ENCODE measurements around the gene SBF2.
A peak's percentile ranks its signal among the peaks of the same experiment; 100 is the strongest.

Gene SBF2

DNA sequence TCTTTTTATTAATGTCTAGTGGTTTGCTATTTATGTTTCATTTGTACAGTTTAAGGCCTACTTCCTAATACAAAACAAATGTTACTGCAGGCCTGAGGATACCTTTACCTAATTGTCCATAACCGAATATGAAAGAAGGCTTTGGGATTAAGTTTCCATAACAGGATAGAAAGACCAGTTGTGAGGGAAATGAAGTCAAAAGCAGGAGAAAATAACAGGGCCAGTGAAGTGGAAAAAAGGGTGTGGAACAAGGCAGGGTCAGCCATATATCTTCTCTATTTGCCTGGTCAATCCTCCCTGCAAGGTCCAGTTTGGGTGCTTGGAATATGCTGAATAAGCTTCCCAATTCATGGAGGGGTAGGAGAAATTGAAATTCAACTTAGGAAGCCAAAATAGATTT is 418.6 kb downstream of the SBF2 start:
- H3K4me3 ChIP-seq (ENCODE audit: low read depth, low read length) = no peak overlapping the region
- no peak for TF ChIP-seq CTCF (IDR thresholded peaks at IDR 0.05; ENCODE audit: borderline replicate concordance, insufficient read depth, low read depth, low read length)

- H3K4me3 ChIP-seq (ENCODE audit: low read depth, low read length) = no peak overlapping the region
- no peak for TF ChIP-seq CTCF (IDR thresholded peaks at IDR 0.05; ENCODE audit: borderline replicate concordance, insufficient read depth, low read depth, low read length)
These were observed 419.6 kb downstream of the SBF2 start for GRCh38 chr11:9874466-9874865.

DNA sequence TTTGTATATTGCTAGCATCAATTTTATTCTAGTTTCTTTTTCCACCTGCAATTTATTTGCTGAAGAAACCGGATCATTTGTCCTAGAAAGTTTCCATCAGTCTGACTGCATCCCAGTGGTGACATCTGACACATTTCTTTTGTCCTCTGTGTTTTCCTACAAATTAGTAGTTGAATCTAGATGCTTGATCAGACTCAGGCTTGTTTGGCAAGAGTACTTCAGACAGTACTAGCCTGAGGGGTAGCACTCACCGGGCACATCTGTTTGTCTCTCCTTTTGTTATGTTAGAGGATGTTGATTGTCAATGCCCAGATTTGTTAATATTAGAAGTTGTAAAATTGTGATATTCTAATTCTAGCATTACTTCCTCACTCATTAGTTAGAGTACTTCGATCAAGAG is 425.4 kb downstream of the SBF2 start:
- TF ChIP-seq CTCF (IDR thresholded peaks at IDR 0.05; ENCODE audit: borderline replicate concordance, insufficient read depth, low read depth, low read length) = no peak
- no peak overlapping the region for H3K4me3 ChIP-seq (ENCODE audit: low read depth, low read length)

- TF ChIP-seq CTCF (IDR thresholded peaks at IDR 0.05; ENCODE audit: borderline replicate concordance, insufficient read depth, low read depth, low read length) = no peak
- H3K4me3 ChIP-seq (ENCODE audit: low read depth, low read length) = no peak overlapping the region
These were observed 431.0 kb downstream of the SBF2 start for GRCh38 chr11:9862981-9863380.

GRCh38 chr11:9861860-9862725 is 431.9 kb downstream of the SBF2 start:
- TF ChIP-seq CTCF (IDR thresholded peaks at IDR 0.05; ENCODE audit: borderline replicate concordance, insufficient read depth, low read depth, low read length) = peak; percentile 78
- no peak overlapping the region for H3K4me3 ChIP-seq (ENCODE audit: low read depth, low read length)

- H3K4me3 ChIP-seq (ENCODE audit: low read depth, low read length) = no peak overlapping the region
- TF ChIP-seq CTCF (IDR thresholded peaks at IDR 0.05; ENCODE audit: borderline replicate concordance, insufficient read depth, low read depth, low read length) = no peak
These were observed 434.3 kb downstream of the SBF2 start for GRCh38 chr11:9859554-9860305.
